B cell (primary cell): Measurements from ENCODE around the gene GOLGB1. TPM values are rescaled to one million over a fixed set of nuclear protein-coding genes. Genes with fewer than 3 reads are reported as not detected.

Source experiments
- ATAC-seq: fragments of 200-7000 bp; cut with Tn5 transposase; one replicate; pipeline ENCODE4 v1.10.0; 2021; ENCODE audit warnings: low read depth, mild to moderate bottlenecking, moderate number of reproducible peaks, moderate library complexity
- CTCF ChIA-PET: fragments of 350-600 bp; sonication (Branson Sonifier 250); formaldehyde crosslinking; loops from one replicate; lab custom pipeline; 2021; ENCODE audit warnings: antibody characterized with exemption, inconsistent platforms; lab: Charles Lee
- POLR2A ChIA-PET: fragments of 350-600 bp; sonication (Branson Sonifier 250); formaldehyde crosslinking; loops from one replicate; lab custom pipeline; 2021; ENCODE audit warnings: antibody characterized with exemption; lab: Charles Lee
- DNase-seq: peaks from one replicate; pipeline ENCODE4 v3.0.0; 2013
- H2AFZ ChIP-seq: 2 replicates; pipeline ENCODE4 v1.6.1; 2012; ENCODE audit warnings: mild to moderate bottlenecking, low read depth, low read length; ENCODE audit not compliant: insufficient read depth, poor library complexity, severe bottlenecking
- H3K27ac ChIP-seq, 2 donors: 1 replicate in 1 of 2; 2 replicates in 1 of 2; pipeline ENCODE4 v1.5.1; 2012 to 2013; ENCODE audit warnings: low read length in 2 of 2, mild to moderate bottlenecking in 2 of 2, moderate library complexity in 1 of 2
- H3K27me3 ChIP-seq, 4 experiments: fragments of 200-600 bp in 1 of 4; sonication (generic) in 1 of 4; replicated peaks in 1 of 4; 1 replicate in 2 of 4; 2 replicates in 2 of 4; pipeline versions ENCODE4 v1.6.1 to v1.7.0; 2013 to 2016; ENCODE audit warnings: low read length in 3 of 4, mild to moderate bottlenecking in 2 of 4, mixed read lengths in 1 of 4, moderate library complexity in 1 of 4; ENCODE audit not compliant: insufficient read depth in 4 of 4, control insufficient read depth in 3 of 4; ENCODE audit errors: control extremely low read depth in 1 of 4
- H3K36me3 ChIP-seq, 2 experiments: replicated peaks in 1 of 2; 1 replicate in 1 of 2; 2 replicates in 1 of 2; pipeline versions ENCODE4 v1.6.1 to v1.7.1; 2013; ENCODE audit warnings: low read length in 1 of 2; ENCODE audit not compliant: insufficient read depth in 2 of 2, control insufficient read depth in 1 of 2; ENCODE audit errors: control extremely low read depth in 1 of 2, extremely low read depth in 1 of 2
- H3K4me1 ChIP-seq, 2 donors: fragments of 200-600 bp in 1 of 2; sonication (generic) in 1 of 2; 1 replicate in 1 of 2; 2 replicates in 1 of 2; pipeline versions ENCODE4 v1.5.1 to v1.6.1; 2013 to 2017; ENCODE audit warnings: low read length in 2 of 2; ENCODE audit not compliant: control insufficient read depth in 2 of 2, insufficient read depth in 2 of 2
- H3K4me2 ChIP-seq: replicated peaks from 2 replicates; pipeline ENCODE3; 2012; ENCODE audit warnings: mild to moderate bottlenecking, low read depth, low read length; ENCODE audit not compliant: poor library complexity, severe bottlenecking
- H3K4me3 ChIP-seq, 5 experiments: fragments of 200-600 bp in 1 of 5; sonication (generic) in 1 of 5; 1 replicate in 3 of 5; 2 replicates in 2 of 5; pipeline versions ENCODE4 v1.5.1 to v1.7.0; 2011 to 2016; ENCODE audit warnings: low read length in 4 of 5, mild to moderate bottlenecking in 4 of 5, low read depth in 2 of 5, control low read depth in 1 of 5, moderate library complexity in 1 of 5; ENCODE audit not compliant: insufficient read depth in 1 of 5; ENCODE audit errors: control extremely low read depth in 1 of 5, extremely low read depth in 1 of 5
- H3K79me2 ChIP-seq: fragments of 200-600 bp; sonication (generic); one replicate; pipeline ENCODE4 v1.6.0; 2016; ENCODE audit warnings: low read length; ENCODE audit not compliant: control insufficient read depth, insufficient read depth
- H3K9ac ChIP-seq: fragments of 200-600 bp; sonication (generic); 2 replicates; pipeline ENCODE4 v1.6.1; 2017; ENCODE audit warnings: mild to moderate bottlenecking, low read length, moderate library complexity
- H3K9me3 ChIP-seq, 3 donors: one replicate each; pipeline versions ENCODE4 v1.6.1 to v1.7.1; 2013; ENCODE audit warnings: low read length in 2 of 3; ENCODE audit not compliant: control insufficient read depth in 2 of 3, insufficient read depth in 1 of 3; ENCODE audit errors: control extremely low read depth in 1 of 3
- H4K20me1 ChIP-seq: 2 replicates; pipeline ENCODE4 v1.6.0; 2012; ENCODE audit warnings: mild to moderate bottlenecking, low read length; ENCODE audit not compliant: insufficient read depth, control insufficient read depth, poor library complexity, severe bottlenecking
- H3K27ac Mint-ChIP-seq: one replicate; pipeline ENCODE4 v1.8.0; 2021; ENCODE audit warnings: mixed read lengths
- H3K27me3 Mint-ChIP-seq: one replicate; pipeline ENCODE4 v1.8.0; 2021; ENCODE audit warnings: mixed read lengths
- H3K4me1 Mint-ChIP-seq: one replicate; pipeline ENCODE4 v1.8.0; 2021; ENCODE audit warnings: mixed read lengths
- H3K4me3 Mint-ChIP-seq: one replicate; pipeline ENCODE4 v1.8.0; 2021; ENCODE audit warnings: mixed read lengths
- H3K9me3 Mint-ChIP-seq: one replicate; pipeline ENCODE4 v1.8.0; 2022; ENCODE audit warnings: mixed read lengths; ENCODE audit not compliant: insufficient read depth
- EZH2 ChIP-seq: IDR thresholded peaks from 2 replicates; pipeline ENCODE4 v1.6.1; 2012; ENCODE audit warnings: borderline replicate concordance, low read depth, mild to moderate bottlenecking, moderate library complexity, low read length; ENCODE audit not compliant: insufficient read depth, poor library complexity, severe bottlenecking
- WGBS: methylation state at CpG from one replicate; pipeline ENCODE4 v1.1.5; 2013; ENCODE audit warnings: missing lambda C conversion rate; ENCODE audit not compliant: insufficient coverage; 5-methylcytosine and 5-hydroxymethylcytosine counted together
- intact Hi-C: fragments of 100-400 bp; cut with micrococcal nuclease; formaldehyde crosslinking; loops from one replicate; pipeline ENCODE4 v1.10.0; 2022
- polyA plus RNA-seq: library from polyadenylated mRNA; depleted of rRNA; stranded (reverse); fragments of >200 nt; gene quantifications from 2 replicates; pipeline ENCODE4 v1.2.3, GENCODE V29; 2012
- total RNA-seq, 2 donors: library from RNA; stranded (reverse); fragments of 120-200 nt in 1 of 2; gene quantifications; 1 replicate in 1 of 2; 2 replicates in 1 of 2; pipeline versions ENCODE4 v1.2.3 to v1.2.4, GENCODE V29; 2013 to 2022
- TF ChIP-seq, protein P1 (sequence below): fragments of 200-600 bp; IDR thresholded peaks from one replicate; pipeline ENCODE4 v1.8.0; 2022; ENCODE audit warnings: antibody characterized with exemption, mild to moderate bottlenecking

GOLGB1 gene
- total and polyA plus RNA-seq, 2 donors (not counting 1 experiment from before 2014, with no cell fraction given) = 6.2 to 58.7 TPM

DNA sequence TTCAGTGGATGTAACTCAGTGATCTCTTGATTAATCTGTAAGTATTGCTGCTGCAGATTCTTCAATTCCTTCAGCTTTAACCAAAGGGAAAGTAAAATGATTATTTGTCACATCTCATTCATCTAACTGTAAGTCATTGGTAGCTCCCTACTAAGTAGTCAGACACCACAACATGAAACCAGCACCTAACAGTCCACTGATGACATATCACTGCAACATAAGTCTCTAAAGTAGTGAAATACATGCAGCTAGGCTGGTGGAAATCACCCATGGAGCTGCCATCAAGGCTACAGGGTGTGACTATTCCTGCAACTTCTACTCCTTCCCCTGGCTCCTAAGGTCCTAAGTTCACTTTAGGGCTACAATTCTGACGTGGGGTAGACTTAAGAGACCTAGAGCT lies 67.7 kb downstream of the GOLGB1 start:
- Mint-ChIP-seq H3K4me1 (no peaks in the 10 kb centered on the region), H3K9me3 (no peaks in the 10 kb centered on the region), H3K27ac (no peak overlapping the region), H3K27me3 (no peaks in the 10 kb centered on the region), H3K4me3 (no peak overlapping the region)
- Histone ChIP-seq H3K4me3 (no peak overlapping the region), H2AFZ (no peak overlapping the region), H3K79me2 (peaks cover 5% of the 10 kb centered on the region), H3K36me3 (peaks cover 8 to 53% of the 10 kb centered on the region in 2 experiments), H3K27me3 (no peaks in the 10 kb centered on the region), H3K4me1 (no peaks in the 10 kb centered on the region), H3K27ac (no peak overlapping the region), H4K20me1 (no peaks in the 10 kb centered on the region), H3K9ac (no peak overlapping the region), H3K9me3 (peaks cover 4 to 8% (median 6%) of the 10 kb centered on the region in 3 donors), H3K4me2 (no peak overlapping the region)
- no peak for TF ChIP-seq EZH2
- TF ChIP-seq, protein P1, sequence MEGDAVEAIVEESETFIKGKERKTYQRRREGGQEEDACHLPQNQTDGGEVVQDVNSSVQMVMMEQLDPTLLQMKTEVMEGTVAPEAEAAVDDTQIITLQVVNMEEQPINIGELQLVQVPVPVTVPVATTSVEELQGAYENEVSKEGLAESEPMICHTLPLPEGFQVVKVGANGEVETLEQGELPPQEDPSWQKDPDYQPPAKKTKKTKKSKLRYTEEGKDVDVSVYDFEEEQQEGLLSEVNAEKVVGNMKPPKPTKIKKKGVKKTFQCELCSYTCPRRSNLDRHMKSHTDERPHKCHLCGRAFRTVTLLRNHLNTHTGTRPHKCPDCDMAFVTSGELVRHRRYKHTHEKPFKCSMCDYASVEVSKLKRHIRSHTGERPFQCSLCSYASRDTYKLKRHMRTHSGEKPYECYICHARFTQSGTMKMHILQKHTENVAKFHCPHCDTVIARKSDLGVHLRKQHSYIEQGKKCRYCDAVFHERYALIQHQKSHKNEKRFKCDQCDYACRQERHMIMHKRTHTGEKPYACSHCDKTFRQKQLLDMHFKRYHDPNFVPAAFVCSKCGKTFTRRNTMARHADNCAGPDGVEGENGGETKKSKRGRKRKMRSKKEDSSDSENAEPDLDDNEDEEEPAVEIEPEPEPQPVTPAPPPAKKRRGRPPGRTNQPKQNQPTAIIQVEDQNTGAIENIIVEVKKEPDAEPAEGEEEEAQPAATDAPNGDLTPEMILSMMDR = no peak
- POLR2A ChIA-PET = no interaction called here
- no CpG with 5 or more reads among the region's 1 CpG for WGBS
- intact Hi-C loops = no loop called here
- ATAC-seq (no peak), DNase-seq (no peak)
- CTCF ChIA-PET = interaction anchor here (1.4 kb wide), 1 partner anchor 10 kb away, joined by 4 read pairs; no protein-coding TSS in a partner anchor

DNA sequence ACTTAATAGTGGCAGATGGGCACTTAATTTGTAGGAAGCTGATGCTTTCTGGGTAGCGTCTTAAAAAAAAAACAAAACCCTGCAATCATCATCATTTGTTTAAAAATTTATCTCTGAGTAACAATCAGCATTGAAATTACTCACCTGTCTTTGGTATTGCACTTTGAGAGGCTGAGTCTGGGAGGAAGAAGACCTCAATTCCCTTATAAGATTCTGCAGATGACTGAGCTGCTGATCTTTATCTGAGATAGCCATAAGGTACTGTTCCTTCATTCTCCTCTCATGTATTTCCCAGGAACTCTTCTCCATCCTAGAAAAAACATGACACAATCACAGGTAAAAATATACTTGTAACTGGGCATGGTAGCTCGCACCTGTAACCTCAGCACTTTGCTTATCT lies 72.4 kb downstream of the GOLGB1 start:
- no peak overlapping the region for H3K4me3 ChIP-seq
- no peak for ATAC-seq
- no peak for DNase-seq
- Mint-ChIP-seq H3K27me3 (no peaks in the 10 kb centered on the region), H3K9me3 (no peaks in the 10 kb centered on the region), H3K27ac (no peak overlapping the region), H3K4me1 (no peaks in the 10 kb centered on the region), H3K4me3 (no peak overlapping the region)
- no peaks in the 10 kb centered on the region for H3K9me3 ChIP-seq
- POLR2A ChIA-PET = no interaction called here
- no peak overlapping the region for H3K27ac ChIP-seq
- intact Hi-C loops = no loop called here
- CTCF ChIA-PET = no interaction called here
- TF ChIP-seq EZH2 = no peak
- TF ChIP-seq, protein P1 = no peak
- peaks cover 5% of the 10 kb centered on the region for H3K79me2 ChIP-seq
- no peak overlapping the region for H3K9ac ChIP-seq
- no peak overlapping the region for H2AFZ ChIP-seq
- H3K27me3 ChIP-seq = no peaks in the 10 kb centered on the region
- H3K4me2 ChIP-seq = no peak overlapping the region
- H3K36me3 ChIP-seq = peaks cover 12 to 64% of the 10 kb centered on the region in 2 experiments
- no CpG with 5 or more reads among the region's 2 CpGs for WGBS
- H4K20me1 ChIP-seq = no peaks in the 10 kb centered on the region
- H3K4me1 ChIP-seq = no peaks in the 10 kb centered on the region
